ENCODE data around the gene CMPK2. TPM values are rescaled to one million over a fixed set of nuclear protein-coding genes. Genes with fewer than 3 reads are reported as not detected.

CMPK2 gene
- total RNA-seq, 1 donor, result 1.7 TPM

- TF ChIP-seq CTCF (IDR thresholded peaks at IDR 0.05; ENCODE audit: insufficient read depth, low read depth, low read length), result no peak
- H3K4me3 ChIP-seq (ENCODE audit: low read depth, low read length), result no peak overlapping the region
- DNase-seq (ENCODE audit: low read depth), result no peak
These were observed 10.6 kb upstream of the CMPK2 start for GRCh38 chr2:6876309-6876708.

DNA sequence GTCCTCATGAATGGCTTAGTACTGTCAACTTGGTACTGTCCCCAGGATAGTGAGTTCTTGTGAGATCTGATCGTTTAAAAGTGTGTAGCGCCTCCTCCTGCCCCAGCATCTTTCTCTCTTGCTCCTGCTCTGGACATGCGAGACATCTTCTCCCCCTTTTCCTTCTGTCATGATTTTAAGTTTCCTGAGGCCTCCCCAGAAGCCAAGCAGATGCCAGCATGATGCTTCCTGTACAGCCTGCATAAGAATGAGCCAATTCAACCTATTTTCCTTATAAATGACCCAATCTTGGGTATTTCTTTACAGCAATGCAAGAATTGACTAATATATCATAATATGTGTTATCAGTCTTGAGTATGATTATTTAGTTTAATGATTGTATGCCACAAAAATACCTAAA, 8.3 kb upstream of the CMPK2 start:
- TF ChIP-seq CTCF (IDR thresholded peaks at IDR 0.05; ENCODE audit: insufficient read depth, low read depth, low read length), result no peak
- H3K4me3 ChIP-seq (ENCODE audit: low read depth, low read length), result no peak overlapping the region
- DNase-seq (ENCODE audit: low read depth), result no peak

- H3K4me3 ChIP-seq (ENCODE audit: low read depth, low read length), result no peak overlapping the region
- no peak for TF ChIP-seq CTCF (IDR thresholded peaks at IDR 0.05; ENCODE audit: insufficient read depth, low read depth, low read length)
- no peak for DNase-seq (ENCODE audit: low read depth)
These were observed 6.7 kb upstream of the CMPK2 start for GRCh38 chr2:6872394-6872793.

DNA sequence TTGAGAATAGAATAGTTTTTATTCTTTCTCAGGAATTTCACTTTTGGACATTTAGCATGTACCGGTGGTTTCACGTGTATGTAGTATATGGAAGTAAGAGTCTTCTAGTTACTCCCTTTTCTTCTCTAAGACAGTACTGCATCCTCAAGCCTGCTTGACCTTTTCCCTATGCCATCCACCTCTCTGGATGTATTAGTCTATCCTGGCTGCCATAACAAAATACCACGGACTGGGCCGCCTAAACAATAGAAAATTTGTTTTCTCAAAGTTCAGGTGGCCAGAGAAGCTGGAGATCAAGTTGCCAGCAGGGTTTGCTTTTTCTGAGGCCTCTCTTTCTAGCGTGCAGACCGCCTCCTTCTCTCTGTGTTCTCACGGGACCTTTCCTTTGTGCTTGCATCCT, 1.3 kb upstream of the CMPK2 start:
- no peak overlapping the region for H3K4me3 ChIP-seq (ENCODE audit: low read depth, low read length)
- no peak for TF ChIP-seq CTCF (IDR thresholded peaks at IDR 0.05; ENCODE audit: insufficient read depth, low read depth, low read length)
- no peak for DNase-seq (ENCODE audit: low read depth)

- DNase-seq (ENCODE audit: low read depth), result peak; percentile 22
- TF ChIP-seq CTCF (IDR thresholded peaks at IDR 0.05; ENCODE audit: insufficient read depth, low read depth, low read length), result peak; percentile 42
These were observed 566 bp upstream of the CMPK2 start for GRCh38 chr2:6866275-6866671.

GRCh38 chr2:6864923-6865345, 773 bp downstream of the CMPK2 start:
- TF ChIP-seq CTCF (IDR thresholded peaks at IDR 0.05; ENCODE audit: insufficient read depth, low read depth, low read length), result no peak
- DNase-seq (ENCODE audit: low read depth), result peak; percentile 2

More at GRCh38 chr2:6866275-6866671, 566 bp upstream of the CMPK2 start:
- H3K4me3 ChIP-seq (ENCODE audit: low read depth, low read length), result peak overlapping the region; percentile 62

DNA sequence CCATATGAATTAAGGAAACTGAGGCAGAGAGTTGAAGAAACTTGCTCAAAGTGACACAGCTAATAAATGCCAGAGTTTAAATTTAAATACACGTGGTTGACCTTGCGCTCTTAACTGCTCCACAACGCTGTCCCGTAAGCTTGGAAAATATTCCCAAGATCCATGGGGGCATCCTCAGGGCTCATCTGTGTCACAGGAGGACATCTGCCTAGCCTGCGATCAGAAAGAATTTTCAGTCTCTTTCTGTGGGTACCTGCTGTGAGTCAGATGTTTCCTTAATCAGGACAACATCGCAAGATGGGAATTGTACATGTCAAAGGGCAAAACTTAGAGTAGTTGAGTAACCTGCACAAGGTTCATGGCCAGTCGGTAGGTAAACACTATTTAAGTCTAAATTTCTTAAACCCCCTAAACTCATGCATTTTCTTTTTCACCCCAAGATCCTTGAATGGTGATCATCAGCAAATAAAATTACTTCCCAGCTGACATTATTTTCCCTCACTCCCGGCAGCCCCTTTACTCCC, 1.4 kb downstream of the CMPK2 start:
- no peak for TF ChIP-seq CTCF (IDR thresholded peaks at IDR 0.05; ENCODE audit: insufficient read depth, low read depth, low read length)
- DNase-seq (ENCODE audit: low read depth), result no peak
- no peak overlapping the region for H3K4me3 ChIP-seq (ENCODE audit: low read depth, low read length)

More at GRCh38 chr2:6864923-6865345, 773 bp downstream of the CMPK2 start:
- H3K4me3 ChIP-seq (ENCODE audit: low read depth, low read length), result peak overlapping the region; percentile 32

Measured in fibroblast of villous mesenchyme (primary cell).